OCI-LY1 (cell line): Measurements from ENCODE around the gene ETV3.

Source experiments
- EZH2 ChIP-seq: fragments of 200-600 bp; sonication (generic), shearing (Covaris generic); IDR thresholded peaks from 2 replicates; pipeline ENCODE4 v1.8.0; 2017; ENCODE audit warnings: borderline replicate concordance, mixed run types, mild to moderate bottlenecking, antibody characterized with exemption, low read length, moderate library complexity, mixed read lengths
- TF ChIP-seq, protein P1 (sequence below): fragments of 200-600 bp; sonication (generic), shearing (Covaris generic); IDR thresholded peaks from 2 replicates; pipeline ENCODE4 v1.5.1; 2017; ENCODE audit warnings: mild to moderate bottlenecking, antibody characterized with exemption, low read length, moderate library complexity, mixed read lengths

GRCh38 chr1:157181258-157181657 is 43.1 kb upstream of the ETV3 start:
- no peak for TF ChIP-seq EZH2
- TF ChIP-seq, protein P1, sequence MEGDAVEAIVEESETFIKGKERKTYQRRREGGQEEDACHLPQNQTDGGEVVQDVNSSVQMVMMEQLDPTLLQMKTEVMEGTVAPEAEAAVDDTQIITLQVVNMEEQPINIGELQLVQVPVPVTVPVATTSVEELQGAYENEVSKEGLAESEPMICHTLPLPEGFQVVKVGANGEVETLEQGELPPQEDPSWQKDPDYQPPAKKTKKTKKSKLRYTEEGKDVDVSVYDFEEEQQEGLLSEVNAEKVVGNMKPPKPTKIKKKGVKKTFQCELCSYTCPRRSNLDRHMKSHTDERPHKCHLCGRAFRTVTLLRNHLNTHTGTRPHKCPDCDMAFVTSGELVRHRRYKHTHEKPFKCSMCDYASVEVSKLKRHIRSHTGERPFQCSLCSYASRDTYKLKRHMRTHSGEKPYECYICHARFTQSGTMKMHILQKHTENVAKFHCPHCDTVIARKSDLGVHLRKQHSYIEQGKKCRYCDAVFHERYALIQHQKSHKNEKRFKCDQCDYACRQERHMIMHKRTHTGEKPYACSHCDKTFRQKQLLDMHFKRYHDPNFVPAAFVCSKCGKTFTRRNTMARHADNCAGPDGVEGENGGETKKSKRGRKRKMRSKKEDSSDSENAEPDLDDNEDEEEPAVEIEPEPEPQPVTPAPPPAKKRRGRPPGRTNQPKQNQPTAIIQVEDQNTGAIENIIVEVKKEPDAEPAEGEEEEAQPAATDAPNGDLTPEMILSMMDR = no peak
